C4-2B (cell line): ENCODE data around the gene ELFN1.

Experiments used
- CTCF ChIP-seq: fragments of 450-650 bp; conservative IDR thresholded peaks from 2 replicates; pipeline ENCODE4 v1.5.1; 2017; ENCODE audit warnings: mild to moderate bottlenecking
- ZFX ChIP-seq: fragments of 450-650 bp; IDR thresholded peaks from 2 replicates; pipeline ENCODE4 v1.6.1; 2017

DNA sequence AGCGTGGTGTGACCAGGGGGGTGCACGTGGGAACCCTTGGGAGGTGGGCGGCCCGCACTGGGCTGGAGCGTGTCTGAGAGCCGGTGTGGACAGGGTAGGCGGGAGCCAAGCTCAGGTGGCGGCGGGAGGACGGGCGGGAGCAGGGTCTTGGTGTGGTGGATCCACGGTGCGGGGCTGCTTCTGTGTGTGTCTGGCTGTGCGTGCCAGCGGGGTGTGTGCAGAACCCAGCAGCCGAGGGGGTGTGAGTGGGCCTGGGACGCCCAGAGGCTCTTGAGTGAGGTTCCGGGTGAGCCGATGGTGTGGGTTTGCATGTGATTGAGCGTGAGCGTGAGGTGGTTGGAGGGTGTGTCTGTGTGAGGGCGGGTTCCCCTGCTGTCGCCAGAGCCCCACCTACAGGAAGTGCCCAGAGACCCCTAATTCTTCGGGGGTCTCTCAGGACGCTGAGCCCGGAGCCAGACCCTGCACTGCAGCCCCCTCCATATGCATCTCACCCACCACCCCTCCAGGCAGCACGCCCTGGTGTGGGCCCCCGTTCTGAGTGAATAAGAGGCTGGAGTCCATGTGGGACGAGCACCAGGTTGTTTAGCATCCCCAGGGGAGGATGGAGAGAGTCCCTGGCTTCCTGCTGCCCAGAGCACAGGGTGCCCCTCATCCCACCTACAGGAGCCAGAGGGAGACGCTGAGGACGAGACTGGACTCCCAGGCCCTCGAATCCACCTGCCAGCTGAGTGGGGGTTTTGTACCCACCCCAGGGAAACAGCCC lies 78.2 kb downstream of the ELFN1 start:
- TF ChIP-seq CTCF (no peak), ZFX (no peak)
